Thyroid gland (tissue), 4 donors: ENCODE results near the gene SLAMF8. TPM values are rescaled to one million over a fixed set of nuclear protein-coding genes. Genes with fewer than 3 reads are reported as not detected.

Experiments used
- DNase-seq, 2 donors: peaks; one replicate each; pipeline ENCODE4 v3.0.0-alpha.2; 2019
- H3K27ac ChIP-seq, 3 donors: fragments of 200-600 bp; sonication (generic); 1 replicate in 2 of 3; 2 replicates in 1 of 3; pipeline ENCODE4 v1.5.1; 2016 to 2019; ENCODE audit warnings: mild to moderate bottlenecking in 1 of 3, moderate library complexity in 1 of 3
- H3K27me3 ChIP-seq: fragments of 200-600 bp; sonication (generic); one replicate; pipeline ENCODE4 v1.5.1; 2019
- H3K36me3 ChIP-seq, 2 donors: fragments of 200-600 bp; sonication (generic); one replicate each; pipeline ENCODE4 v1.5.1; 2016 to 2019
- H3K4me1 ChIP-seq, 2 donors: fragments of 200-600 bp; sonication (generic); one replicate each; pipeline ENCODE4 v1.5.1; 2017 to 2019
- H3K4me3 ChIP-seq, 3 donors: fragments of 200-600 bp; sonication (generic); replicated peaks in 1 of 3; 1 replicate in 2 of 3; 2 replicates in 1 of 3; pipeline ENCODE4 v1.5.1; 2016; ENCODE audit warnings: mild to moderate bottlenecking in 1 of 3
- H3K9me3 ChIP-seq: fragments of 200-600 bp; sonication (generic); one replicate; pipeline ENCODE4 v1.5.1; 2017
- CTCF ChIP-seq, 6 experiments: fragments of 200-600 bp in 3 of 6; fragments of 450-650 bp in 3 of 6; sonication (generic) in 3 of 6; IDR thresholded peaks; one replicate each; pipeline ENCODE4 v1.5.1; 2016 to 2019; ENCODE audit warnings: antibody characterized with exemption in 6 of 6, mild to moderate bottlenecking in 2 of 6, inconsistent platforms in 1 of 6, moderate library complexity in 1 of 6
- POLR2A ChIP-seq, 2 donors: fragments of 450-650 bp; IDR thresholded peaks; one replicate each; pipeline ENCODE4 v1.6.1; 2017; ENCODE audit warnings: antibody characterized with exemption in 2 of 2, mild to moderate bottlenecking in 2 of 2, moderate library complexity in 1 of 2
- WGBS, 2 donors: methylation state at CpG; one replicate each; pipeline ENCODE4 v1.1.5; 2017; 5-methylcytosine and 5-hydroxymethylcytosine counted together
- intact Hi-C: fragments of 100-400 bp; cut with DNase I; formaldehyde crosslinking; loops from one replicate; pipeline ENCODE4 v1.15.1; 2023
- total RNA-seq, 4 donors: library from RNA; depleted of rRNA; stranded (reverse); fragments of >200 nt; gene quantifications; one replicate each; pipeline ENCODE4 v1.2.3, GENCODE V29; 2016

The SLAMF8 gene
- total RNA-seq, 4 donors from 2014 or later: 1.6 to 6.3 (median 2.1) TPM

GRCh38 chr1:159854116-159854692 is 27.5 kb downstream of the SLAMF8 start:
- Histone ChIP-seq H3K36me3 (no peaks in the 10 kb centered on the region), H3K27ac (peak overlapping the region; percentile 91 to 98 (median 93)), H3K9me3 (no peaks in the 10 kb centered on the region), H3K27me3 (no peaks in the 10 kb centered on the region), H3K4me1 (peaks cover 9 to 13% of the 10 kb centered on the region in 2 donors), H3K4me3 (peak overlapping the region; percentile 21 to 51 (median 48))
- intact Hi-C loops: no loop called here
- DNase-seq: peak; percentile 94 to 95
- 1% methylated on average over 23 to 29 of the region's 31 CpGs for WGBS, 2 donors
- TF ChIP-seq POLR2A (IDR thresholded peaks at IDR 0.05): peak in 1 of 2 donors; percentile 48
- TF ChIP-seq CTCF (IDR thresholded peaks at IDR 0.05): no peak

DNA sequence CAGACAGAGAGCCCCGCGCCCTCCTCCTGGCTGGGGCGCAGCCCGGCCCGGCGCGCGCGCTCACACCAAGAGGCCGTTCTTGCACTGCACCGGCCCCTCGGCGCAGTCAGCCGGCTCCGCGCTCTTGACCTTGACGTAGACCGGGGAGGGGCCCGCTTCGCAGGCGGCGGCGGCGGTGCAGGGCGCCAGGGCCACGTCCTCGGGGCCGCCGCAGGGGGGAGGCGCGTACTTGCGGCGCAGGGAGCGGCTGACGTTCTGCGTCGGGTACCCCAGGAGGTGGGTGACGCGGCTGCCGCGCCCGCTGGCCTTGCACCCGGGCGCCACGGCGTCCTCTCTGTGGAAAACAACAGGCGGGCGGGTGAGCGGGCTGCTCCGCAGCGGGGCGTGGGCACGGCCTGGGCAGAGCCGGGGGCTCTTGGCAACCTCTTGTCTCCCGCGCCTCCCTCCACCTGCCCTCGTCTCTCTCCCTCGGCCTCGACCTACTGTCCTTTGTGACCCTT is 28.1 kb downstream of the SLAMF8 start:
- H3K36me3 ChIP-seq: no peaks in the 10 kb centered on the region
- intact Hi-C loops: no loop called here
- H3K27me3 ChIP-seq: no peaks in the 10 kb centered on the region
- no peaks in the 10 kb centered on the region for H3K9me3 ChIP-seq
- H3K27ac ChIP-seq: peak overlapping the region; percentile 91 to 98 (median 93)
- 1 to 3% methylated on average over 6 to 43 of the region's 59 CpGs for WGBS, 2 donors
- TF ChIP-seq CTCF (IDR thresholded peaks at IDR 0.05): peak in 2 of 6 experiments; percentile 11 to 17
- TF ChIP-seq POLR2A (IDR thresholded peaks at IDR 0.05): peak in 1 of 2 donors; percentile 95
- peak overlapping the region; percentile 21 to 51 (median 48) for H3K4me3 ChIP-seq
- peaks cover 9 to 13% of the 10 kb centered on the region in 2 donors for H3K4me1 ChIP-seq
- peak; percentile 92 to 93 for DNase-seq

DNA sequence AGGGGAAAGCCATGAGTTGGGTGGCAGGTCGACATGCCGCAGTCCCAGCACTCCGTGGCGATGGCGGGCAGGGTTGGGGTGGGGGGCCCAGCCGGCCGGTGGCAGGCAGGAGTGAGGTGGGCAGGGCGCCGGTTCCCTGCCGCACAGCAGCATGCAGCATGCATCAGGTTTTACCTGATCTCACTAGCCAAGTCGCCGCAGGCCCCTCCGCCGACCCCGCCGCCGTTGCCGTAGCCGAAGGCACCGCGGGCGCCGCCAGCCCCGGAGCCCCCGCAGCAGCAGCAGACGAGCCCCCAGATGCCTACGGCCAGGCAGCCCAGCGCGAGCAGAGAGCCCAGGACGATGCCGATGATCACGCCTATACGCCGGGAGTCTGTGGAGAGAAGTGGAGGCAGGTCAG is 29.0 kb downstream of the SLAMF8 start:
- Histone ChIP-seq H3K9me3 (no peaks in the 10 kb centered on the region), H3K27me3 (no peaks in the 10 kb centered on the region), H3K36me3 (no peaks in the 10 kb centered on the region), H3K4me1 (peaks cover 9 to 13% of the 10 kb centered on the region in 2 donors), H3K4me3 (peak overlapping the region in 1 of 3 donors; percentile 48), H3K27ac (peak overlapping the region in 2 of 3 donors; percentile 93 to 98)
- TF ChIP-seq POLR2A (IDR thresholded peaks at IDR 0.05) (no peak), CTCF (IDR thresholded peaks at IDR 0.05) (no peak)
- no peak for DNase-seq
- intact Hi-C loops: no loop called here
- 75 to 76% methylated on average over 20 to 28 of the region's 34 CpGs for WGBS, 2 donors

GRCh38 chr1:159856576-159856975 is 29.9 kb downstream of the SLAMF8 start:
- Histone ChIP-seq H3K27ac (no peak overlapping the region), H3K4me3 (no peak overlapping the region), H3K27me3 (no peaks in the 10 kb centered on the region), H3K9me3 (no peaks in the 10 kb centered on the region), H3K4me1 (peaks cover 9 to 13% of the 10 kb centered on the region in 2 donors), H3K36me3 (no peaks in the 10 kb centered on the region)
- intact Hi-C loops: no loop called here
- TF ChIP-seq POLR2A (IDR thresholded peaks at IDR 0.05) (no peak), CTCF (IDR thresholded peaks at IDR 0.05) (no peak)
- 93 to 100% methylated on average over 1 of the region's 1 CpG for WGBS, 2 donors
- DNase-seq: no peak

DNA sequence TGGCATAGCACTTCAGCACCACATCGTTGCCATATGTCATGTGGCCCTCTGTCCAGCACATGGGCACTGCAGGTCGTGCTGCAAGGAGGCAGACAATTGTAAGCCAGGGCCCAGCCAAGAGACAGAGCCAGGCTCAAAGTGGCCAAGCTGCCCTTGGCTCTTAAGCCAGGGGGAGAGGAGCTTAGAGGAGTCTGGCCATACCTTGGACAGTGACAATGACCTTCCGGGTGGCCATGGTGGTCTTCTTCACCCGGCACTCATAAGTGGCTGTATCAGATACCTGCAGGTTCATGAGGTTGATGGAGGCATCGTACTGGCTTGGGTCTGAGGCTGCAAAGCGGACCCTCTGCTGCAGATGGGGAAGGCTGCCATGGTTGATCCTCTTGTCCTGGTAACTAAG is 31.2 kb downstream of the SLAMF8 start:
- intact Hi-C loops: no loop called here
- no peaks in the 10 kb centered on the region for H3K9me3 ChIP-seq
- no peak overlapping the region for H3K4me3 ChIP-seq
- no peak for TF ChIP-seq POLR2A (IDR thresholded peaks at IDR 0.05)
- no peak for TF ChIP-seq CTCF (IDR thresholded peaks at IDR 0.05)
- H3K27ac ChIP-seq: no peak overlapping the region
- H3K4me1 ChIP-seq: peaks cover 9 to 13% of the 10 kb centered on the region in 2 donors
- no peaks in the 10 kb centered on the region for H3K27me3 ChIP-seq
- H3K36me3 ChIP-seq: no peaks in the 10 kb centered on the region
- WGBS, 2 donors: 77 to 94% methylated on average over 6 of the region's 6 CpGs
- DNase-seq: no peak
